HFF-Myc (cell line): ENCODE data around the gene CDK19.
"Not testable (repeated sequence)": the region's sequence is repeated elsewhere in the genome, so short reads cannot be mapped to it uniquely, and the experiment has no call there.

Source experiments
- DNase-seq: peaks from one replicate; pipeline ENCODE4 v3.0.0-alpha.2; 2011; ENCODE audit warnings: low read depth; ENCODE audit errors: extremely low read depth
- H3K4me3 ChIP-seq: replicated peaks from 2 replicates; pipeline ENCODE4 v1.5.1; 2011; ENCODE audit warnings: low read depth, mild to moderate bottlenecking, control low read depth, low read length
- CTCF ChIP-seq: IDR thresholded peaks from 2 replicates; pipeline ENCODE4 v1.5.1; 2012; ENCODE audit warnings: mild to moderate bottlenecking, low read depth, low read length, control low read depth; ENCODE audit errors: missing control alignments

CDK19 gene

GRCh38 chr6:110723017-110723416 lies 92.3 kb downstream of the CDK19 start:
- DNase-seq = no peak
- no peak overlapping the region for H3K4me3 ChIP-seq
- no peak for TF ChIP-seq CTCF

- TF ChIP-seq CTCF = no peak
- no peak overlapping the region for H3K4me3 ChIP-seq
- DNase-seq = no peak
Observed at GRCh38 chr6:110720066-110720465, 95.2 kb downstream of the CDK19 start.

- DNase-seq, H3K4me3 ChIP-seq: not testable (repeated sequence)
Observed at GRCh38 chr6:110719601-110720000, 95.7 kb downstream of the CDK19 start.

GRCh38 chr6:110714143-110714542 lies 101.1 kb downstream of the CDK19 start:
- TF ChIP-seq CTCF = no peak
- DNase-seq = no peak
- H3K4me3 ChIP-seq = no peak overlapping the region

- TF ChIP-seq CTCF = no peak
- H3K4me3 ChIP-seq = no peak overlapping the region
- no peak for DNase-seq
Observed at GRCh38 chr6:110712238-110712637, 103.0 kb downstream of the CDK19 start.

- no peak overlapping the region for H3K4me3 ChIP-seq
- no peak for DNase-seq
- no peak for TF ChIP-seq CTCF
Observed at GRCh38 chr6:110710115-110710514, 105.2 kb downstream of the CDK19 start.

- no peak for TF ChIP-seq CTCF
- no peak overlapping the region for H3K4me3 ChIP-seq
- no peak for DNase-seq
Observed at GRCh38 chr6:110708295-110708950, 106.8 kb downstream of the CDK19 start.
